NCI-H345 treated with DMSO at 0.1 percent for 48 hours (cell line): ENCODE data around the gene MGAT4B.
"Not testable (repeated sequence)": the region's sequence is repeated elsewhere in the genome, so short reads cannot be mapped to it uniquely, and the experiment has no call there.

ENCODE experiments used
- DNase-seq: peaks from one replicate; lab custom pipeline; 2025; ENCODE audit not compliant: unreplicated experiment; lab: John Stamatoyannopoulos, UW

MGAT4B gene

DNA sequence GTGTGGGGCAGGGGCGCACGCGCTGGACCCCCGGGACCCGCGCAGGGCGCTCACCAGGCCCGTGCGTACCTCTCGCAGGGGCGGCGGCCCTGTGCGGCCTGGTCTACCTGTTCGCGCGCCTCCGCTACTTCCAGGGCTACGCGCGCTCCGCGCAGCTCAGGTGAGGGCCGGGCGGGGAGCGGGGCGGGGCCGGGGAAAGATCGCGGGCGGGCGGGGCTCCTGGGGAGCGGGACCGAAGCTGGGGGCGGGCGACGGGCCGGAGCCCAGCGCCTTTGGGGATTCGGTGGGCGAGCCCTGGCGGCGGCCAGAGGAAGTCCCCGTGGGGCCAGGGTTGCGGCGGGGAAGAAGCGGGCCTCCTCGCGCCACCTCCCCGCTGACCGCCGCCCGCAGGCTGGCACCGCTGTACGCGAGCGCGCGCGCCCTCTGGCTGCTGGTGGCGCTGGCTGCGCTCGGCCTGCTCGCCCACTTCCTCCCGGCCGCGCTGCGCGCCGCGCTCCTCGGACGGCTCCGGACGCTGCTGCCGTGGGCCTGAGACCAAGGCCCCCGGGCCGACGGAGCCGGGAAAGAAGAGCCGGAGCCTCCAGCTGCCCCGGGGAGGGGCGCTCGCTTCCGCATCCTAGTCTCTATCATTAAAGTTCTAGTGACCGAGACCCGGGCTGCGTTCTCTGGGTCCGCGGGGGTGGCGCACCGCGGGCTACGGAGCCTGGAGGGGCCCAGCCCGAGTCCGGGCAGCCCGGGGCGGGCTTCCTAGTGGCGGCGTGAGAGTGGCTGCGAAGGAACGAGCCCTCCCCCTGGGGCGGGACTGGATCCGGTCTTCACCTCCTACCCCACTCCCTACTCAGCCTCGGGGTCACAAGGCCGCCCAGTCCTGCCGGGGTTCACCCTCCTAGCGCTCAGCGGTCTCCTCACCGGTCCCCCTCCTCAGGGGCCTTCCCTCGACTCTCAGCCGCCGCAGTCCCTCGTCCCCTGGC lies 10.5 kb downstream of the MGAT4B start:
- DNase-seq, result peak; percentile 68

- DNase-seq, result peak; percentile 82
These were observed 11.4 kb downstream of the MGAT4B start for GRCh38 chr5:179795049-179795862.

DNA sequence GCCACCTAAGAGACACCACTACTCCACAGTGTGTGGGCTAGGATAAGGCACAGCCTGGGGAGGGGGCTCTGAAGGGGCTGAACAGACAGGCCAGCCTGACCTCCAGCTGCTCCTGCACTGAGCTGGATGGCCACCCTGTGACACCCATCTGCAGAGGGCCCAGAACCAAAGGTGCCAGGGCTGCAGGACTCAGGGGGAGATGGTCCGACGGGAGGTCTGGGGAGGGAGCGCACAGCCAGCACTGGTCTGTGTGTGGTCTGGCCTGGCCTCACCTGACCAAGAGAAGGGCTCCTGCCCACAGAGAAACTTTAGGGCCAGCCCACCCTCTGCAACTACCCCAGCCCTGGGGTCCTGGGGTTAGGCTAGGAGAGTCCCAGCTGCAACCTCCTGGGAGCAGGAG lies 12.1 kb downstream of the MGAT4B start:
- DNase-seq, result no peak

DNA sequence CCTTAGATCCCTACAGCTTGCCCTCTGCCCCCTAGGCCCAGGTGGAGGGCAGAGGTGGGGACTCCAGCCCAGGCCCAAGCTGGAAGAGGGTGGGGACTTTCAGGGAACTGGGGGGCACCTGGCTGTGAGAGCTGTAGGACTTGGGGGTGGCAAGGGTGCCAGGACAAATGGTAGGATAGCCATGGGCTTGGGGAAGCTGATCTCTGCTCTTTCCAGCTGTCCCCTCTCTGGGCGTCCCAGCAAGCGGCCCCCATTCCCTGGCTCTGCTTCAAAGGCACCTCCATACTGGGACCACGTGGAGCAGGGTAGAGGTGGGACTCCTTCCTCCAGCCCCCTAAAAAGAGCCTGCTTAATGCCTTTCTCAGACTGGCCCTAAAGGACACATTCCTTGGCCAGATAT lies 12.5 kb downstream of the MGAT4B start:
- DNase-seq, result no peak

DNA sequence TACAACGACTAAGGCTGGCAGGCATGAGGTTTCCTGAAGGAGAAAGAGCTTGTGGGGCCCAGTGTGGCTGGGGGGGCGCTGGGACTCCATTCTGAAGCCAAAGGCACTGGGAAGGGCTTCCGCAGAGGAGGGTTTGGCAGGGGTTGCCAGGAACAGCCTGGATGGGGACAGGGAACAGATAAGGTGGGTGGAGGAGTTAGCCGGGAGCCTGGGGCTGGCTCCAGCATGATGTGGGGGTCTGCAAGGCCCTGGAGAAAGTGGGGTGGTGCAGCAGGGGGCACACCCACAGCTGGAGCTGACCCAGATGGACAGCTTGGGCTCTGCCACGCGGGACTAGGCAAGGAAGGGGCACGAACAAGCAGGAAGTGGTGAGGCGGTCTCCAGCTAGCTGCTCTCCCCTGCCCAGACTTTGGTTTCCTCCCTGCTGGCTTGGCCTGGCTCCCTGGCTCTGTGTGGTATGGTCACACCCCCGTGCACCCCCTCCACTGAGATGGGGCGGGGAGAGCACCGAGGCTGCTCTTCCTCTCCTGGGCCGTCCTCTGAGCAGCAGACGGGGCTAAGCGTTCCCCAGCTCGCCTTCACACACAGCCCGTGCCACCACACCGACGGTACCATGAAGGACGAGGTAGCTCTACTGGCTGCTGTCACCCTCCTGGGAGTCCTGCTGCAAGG lies 13.1 kb downstream of the MGAT4B start, which contains the start of gene LTC4S:
TSS of gene LTC4S (plus strand) at position 519 of the 672 bp plus-strand sequence. CDS start at position 614, 95 bp downstream.
- no peak for DNase-seq

- DNase-seq, result no peak
These were observed 13.8 kb downstream of the MGAT4B start for GRCh38 chr5:179792612-179793467.

- no peak for DNase-seq
These were observed 14.6 kb downstream of the MGAT4B start for GRCh38 chr5:179791881-179792611.

DNA sequence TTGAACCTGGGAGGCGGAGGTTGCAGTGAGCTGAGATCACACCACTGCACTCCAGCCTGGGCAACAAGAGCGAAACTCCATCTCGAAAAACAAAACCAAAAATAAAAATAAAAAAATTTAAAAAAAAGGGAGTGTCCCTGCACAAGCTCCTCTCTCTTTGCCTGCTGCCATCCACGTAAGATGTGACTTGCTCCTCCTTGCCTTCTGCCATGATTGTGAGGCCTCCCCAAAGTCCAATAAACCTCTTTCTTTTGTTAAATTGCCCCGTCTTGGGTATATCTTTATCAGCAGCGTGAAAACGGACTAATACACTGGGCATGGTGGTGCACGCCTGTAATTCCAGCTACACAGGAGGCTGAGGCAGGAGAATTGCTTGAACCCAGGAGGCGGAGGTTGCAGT lies 17.4 kb downstream of the MGAT4B start:
- DNase-seq, result not testable (repeated sequence)

- DNase-seq, result no peak
These were observed 18.3 kb downstream of the MGAT4B start for GRCh38 chr5:179788193-179788854.

DNA sequence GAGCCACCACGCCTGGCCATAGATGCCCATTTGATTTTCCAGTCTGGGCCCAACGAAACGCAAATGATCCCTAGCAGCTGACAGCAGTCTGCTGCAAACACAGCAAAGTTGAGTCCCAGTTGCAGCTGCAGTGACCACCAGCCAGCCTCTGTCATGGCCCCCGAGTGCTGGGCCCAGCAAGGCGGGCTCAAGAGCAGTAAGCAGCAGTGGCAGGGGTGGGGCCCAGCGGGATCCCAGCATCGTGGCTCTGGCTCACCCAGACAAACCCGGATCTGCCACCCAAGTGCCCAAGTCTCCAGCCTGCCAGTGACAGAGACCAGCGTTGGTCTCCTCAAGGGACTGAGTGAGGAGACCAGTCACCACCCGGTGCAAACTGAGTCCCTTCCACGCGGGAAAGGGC lies 19.8 kb downstream of the MGAT4B start:
- DNase-seq, result no peak

DNA sequence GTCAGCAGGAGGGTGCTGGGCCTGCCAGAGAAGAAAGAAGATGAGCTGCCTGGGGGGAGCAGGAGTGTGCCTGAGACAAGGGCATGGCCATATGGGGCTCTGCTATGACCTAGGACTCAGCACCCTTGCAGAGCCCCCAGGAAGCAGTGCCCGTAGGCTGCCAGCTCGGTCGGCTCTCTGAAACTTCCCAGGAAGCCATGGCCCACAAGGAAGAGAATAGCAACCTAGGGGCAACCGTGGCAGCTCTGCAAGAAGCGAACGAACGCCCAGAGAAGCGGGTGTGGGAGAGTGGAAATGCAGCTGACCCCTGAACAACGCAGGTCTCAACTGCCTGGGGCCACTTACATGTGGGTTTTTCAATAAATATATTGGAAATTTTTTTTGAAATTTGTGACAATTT lies 23.5 kb downstream of the MGAT4B start:
- no peak for DNase-seq

DNA sequence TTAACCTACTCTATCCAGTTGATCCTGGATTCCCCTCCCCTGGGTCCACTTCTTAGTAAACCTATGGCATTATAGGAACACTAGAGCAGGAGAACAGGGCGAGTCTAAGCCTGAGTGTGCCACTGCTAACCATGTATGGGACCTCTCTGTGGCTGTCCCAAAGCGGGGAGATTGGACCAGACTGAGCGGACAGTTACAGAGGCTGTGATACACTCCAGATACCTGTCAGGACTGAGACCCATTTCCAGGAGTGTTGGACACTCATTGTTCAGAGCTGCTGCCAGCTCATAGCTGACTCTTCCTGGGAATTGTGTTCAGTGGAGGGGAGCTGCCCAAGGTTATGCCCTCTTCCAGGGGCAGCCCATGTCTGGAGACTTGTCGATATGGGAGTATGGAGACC lies 24.8 kb downstream of the MGAT4B start:
- no peak for DNase-seq

GRCh38 chr5:179780362-179780761 lies 26.3 kb downstream of the MGAT4B start:
- DNase-seq, result no peak

- no peak for DNase-seq
These were observed 26.8 kb downstream of the MGAT4B start for GRCh38 chr5:179779826-179780225.

DNA sequence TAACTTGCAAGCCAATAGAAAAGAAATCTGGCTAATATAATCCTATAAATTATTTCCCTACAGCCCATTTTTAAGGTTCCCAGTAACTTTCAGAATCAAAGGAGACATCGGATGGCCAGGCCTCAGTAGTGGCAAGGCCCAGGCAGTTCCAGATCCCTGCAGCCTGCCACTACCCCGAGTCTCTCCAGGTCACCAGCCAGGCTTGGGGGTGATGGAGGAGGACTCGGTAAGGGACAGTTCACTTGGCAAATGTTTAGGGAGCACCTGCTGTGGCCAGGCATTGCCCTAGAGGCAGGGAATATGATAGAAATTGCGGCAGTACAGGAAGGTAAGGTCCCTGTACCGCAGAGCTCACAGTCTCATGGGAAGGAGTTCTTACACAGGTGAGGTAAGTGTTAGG lies 28.1 kb downstream of the MGAT4B start:
- no peak for DNase-seq

GRCh38 chr5:179777909-179778308 lies 28.8 kb downstream of the MGAT4B start:
- no peak for DNase-seq

GRCh38 chr5:179777456-179777855 lies 29.2 kb downstream of the MGAT4B start:
- no peak for DNase-seq

GRCh38 chr5:179776411-179776938 lies 30.2 kb downstream of the MGAT4B start:
- no peak for DNase-seq

- DNase-seq, result no peak
These were observed 32.2 kb downstream of the MGAT4B start for GRCh38 chr5:179774442-179774841.
